HG03521 (cell line): Measurements from ENCODE around the gene FBXL5.
A peak's percentile ranks its signal among the peaks of the same experiment; 100 is the strongest.
"Not testable (repeated sequence)": the region's sequence is repeated elsewhere in the genome, so short reads cannot be mapped to it uniquely, and the experiment has no call there.

Experiments used
- ATAC-seq: cut with Tn5 transposase; IDR thresholded peaks from one replicate; pipeline ENCODE4 v1.9.1; 2021; ENCODE audit warnings: mild to moderate bottlenecking, moderate library complexity; ENCODE audit not compliant: unreplicated experiment

Gene FBXL5

GRCh38 chr4:15652841-15653240 lies 2.3 kb downstream of the FBXL5 start:
- no peak for ATAC-seq

GRCh38 chr4:15652191-15652590 lies 3.0 kb downstream of the FBXL5 start:
- ATAC-seq, result no peak

DNA sequence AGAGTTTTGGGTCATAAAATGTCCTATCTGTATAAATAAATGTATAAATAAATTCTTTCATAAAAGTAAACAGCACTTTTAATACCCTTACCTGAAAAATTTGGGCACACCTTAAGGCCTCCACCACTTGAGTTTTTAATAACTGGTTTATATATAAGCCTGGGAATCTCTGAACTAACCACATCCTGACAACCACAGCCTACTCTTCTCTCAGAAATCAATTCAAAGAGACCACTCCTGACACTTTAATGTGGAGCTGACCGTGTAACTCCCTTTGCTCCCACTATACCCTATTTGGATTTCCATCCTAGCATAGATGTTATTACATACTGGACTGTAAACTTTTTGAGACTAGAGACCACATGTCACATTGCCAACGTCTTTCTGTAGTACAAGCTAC lies 3.5 kb downstream of the FBXL5 start:
- no peak for ATAC-seq

GRCh38 chr4:15649914-15650545 lies 5.1 kb downstream of the FBXL5 start:
- no peak for ATAC-seq

- ATAC-seq, result peak; percentile 32
Observed at GRCh38 chr4:15648600-15648999, 6.6 kb downstream of the FBXL5 start.

GRCh38 chr4:15638418-15638817 lies 16.7 kb downstream of the FBXL5 start:
- ATAC-seq, result no peak

GRCh38 chr4:15636818-15637217 lies 18.3 kb downstream of the FBXL5 start:
- no peak for ATAC-seq

GRCh38 chr4:15617407-15617806 lies 37.8 kb downstream of the FBXL5 start:
- ATAC-seq, result not testable (repeated sequence)

- ATAC-seq, result not testable (repeated sequence)
Observed at GRCh38 chr4:15614891-15615290, 40.3 kb downstream of the FBXL5 start.

DNA sequence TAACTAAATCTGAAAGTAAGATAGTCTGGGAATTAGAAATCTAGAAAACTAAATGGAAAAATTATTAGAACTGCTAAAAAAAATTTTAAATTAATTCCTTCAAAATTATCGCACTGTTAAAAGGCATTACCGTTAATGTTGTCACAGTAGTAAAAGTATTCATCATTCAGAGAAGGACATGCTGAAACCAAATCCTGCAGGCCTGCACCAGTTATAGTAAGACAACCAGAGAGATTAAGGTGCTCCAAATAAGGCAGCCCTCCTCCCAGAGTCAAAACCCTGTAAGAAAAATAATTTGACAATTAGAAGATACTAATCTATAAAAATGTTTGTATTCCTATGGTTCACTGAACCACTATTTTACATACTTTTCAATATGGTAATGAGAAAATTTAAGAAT lies 43.0 kb downstream of the FBXL5 start:
- ATAC-seq, result no peak

- ATAC-seq, result no peak
Observed at GRCh38 chr4:15610855-15611254, 44.3 kb downstream of the FBXL5 start.

DNA sequence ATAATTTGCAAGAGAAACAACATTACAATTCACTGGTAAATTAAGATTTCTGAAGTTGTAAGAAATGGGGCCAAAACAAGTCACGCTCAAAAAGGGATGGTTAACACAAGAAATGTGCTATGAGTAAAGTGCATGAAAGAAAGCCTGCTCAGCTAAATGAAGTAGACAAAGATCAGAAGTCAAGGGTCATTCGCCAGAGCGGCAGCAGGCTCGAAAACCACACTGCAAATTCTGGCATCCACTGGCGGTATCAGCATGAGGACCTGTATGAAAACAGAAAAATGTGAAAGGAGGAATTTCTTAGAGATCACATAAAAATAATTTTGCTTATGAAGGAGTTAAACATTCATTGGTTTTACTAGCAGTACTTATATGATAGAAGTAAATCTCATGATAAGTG lies 49.6 kb downstream of the FBXL5 start:
- ATAC-seq, result no peak

DNA sequence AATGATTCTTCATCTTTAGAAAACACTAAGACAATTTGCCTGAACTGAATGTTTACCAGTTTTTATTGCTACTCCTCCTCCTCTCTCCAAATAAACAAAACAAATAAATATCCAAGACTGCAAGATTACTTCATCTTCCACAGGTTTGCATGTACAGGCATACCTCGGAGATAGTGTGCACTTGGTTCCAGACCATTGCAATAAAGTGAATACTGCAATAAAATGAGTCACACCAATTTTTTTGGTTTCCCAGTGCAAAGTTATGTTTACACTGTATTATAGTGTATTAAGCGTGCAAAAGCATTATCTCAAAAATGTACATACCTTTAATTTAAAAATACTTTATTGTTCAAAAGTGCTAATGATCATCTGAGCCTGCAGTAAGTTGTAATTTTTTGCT lies 53.3 kb downstream of the FBXL5 start:
- no peak for ATAC-seq

DNA sequence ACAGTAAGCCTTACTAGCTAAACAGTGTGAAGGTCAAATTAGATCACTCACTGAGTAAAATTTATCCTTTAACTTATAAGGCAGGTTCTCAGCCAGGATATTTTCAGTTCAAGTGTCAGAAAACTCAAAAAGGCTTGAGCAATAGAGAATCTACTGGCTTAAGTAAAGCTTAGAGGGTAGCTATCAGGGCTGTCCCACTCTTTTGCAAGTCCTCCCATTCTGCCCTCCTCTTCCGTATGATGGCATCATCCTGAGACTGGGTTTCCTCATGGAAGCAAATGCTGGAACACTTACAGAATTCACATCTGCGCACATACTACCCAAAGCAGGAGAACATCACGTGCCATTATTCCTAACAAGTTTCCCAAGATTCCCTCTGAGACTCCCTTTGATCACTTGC lies 55.0 kb downstream of the FBXL5 start:
- no peak for ATAC-seq

- no peak for ATAC-seq
Observed at GRCh38 chr4:15598644-15599043, 56.5 kb downstream of the FBXL5 start.

GRCh38 chr4:15592799-15593198 lies 62.4 kb downstream of the FBXL5 start:
- no peak for ATAC-seq

DNA sequence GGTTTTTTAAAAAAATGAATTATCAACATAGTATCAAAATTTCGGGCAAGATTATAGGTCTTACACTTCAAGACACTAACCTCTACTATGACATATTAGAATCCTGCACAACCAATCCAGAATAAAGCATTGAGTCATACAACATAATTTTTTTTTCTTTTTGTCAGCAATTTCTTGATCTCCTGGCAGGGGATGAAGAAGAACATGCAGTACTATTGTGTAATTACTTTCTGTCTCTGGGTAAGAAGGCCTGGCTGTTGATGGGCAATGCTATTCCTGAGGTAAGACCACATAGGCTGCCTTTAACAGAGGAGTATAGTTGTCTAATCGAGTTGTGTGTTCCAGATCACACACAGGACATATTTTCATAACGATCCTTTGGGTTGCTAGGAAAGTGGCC lies 67.5 kb downstream of the FBXL5 start:
- no peak for ATAC-seq

GRCh38 chr4:15586066-15586465 lies 69.1 kb downstream of the FBXL5 start:
- no peak for ATAC-seq

DNA sequence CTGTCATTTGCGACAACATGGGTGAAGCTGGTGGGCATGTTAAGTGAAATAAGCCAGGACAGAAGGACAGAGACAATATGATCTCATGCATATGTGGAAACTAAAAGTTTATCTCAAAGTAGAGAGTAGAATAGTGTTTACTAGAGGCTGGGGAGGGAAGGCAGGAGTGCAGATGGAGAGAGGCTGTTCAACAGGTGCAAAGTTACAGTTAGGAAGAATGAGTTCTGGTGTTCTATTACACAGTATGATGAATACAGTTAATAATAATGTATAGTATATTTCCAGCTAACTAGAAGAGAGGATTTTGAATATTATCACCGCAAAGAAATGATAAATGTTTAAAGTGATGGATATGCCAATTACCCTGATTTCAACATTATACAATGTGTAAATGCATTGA lies 69.8 kb downstream of the FBXL5 start:
- ATAC-seq, result no peak

DNA sequence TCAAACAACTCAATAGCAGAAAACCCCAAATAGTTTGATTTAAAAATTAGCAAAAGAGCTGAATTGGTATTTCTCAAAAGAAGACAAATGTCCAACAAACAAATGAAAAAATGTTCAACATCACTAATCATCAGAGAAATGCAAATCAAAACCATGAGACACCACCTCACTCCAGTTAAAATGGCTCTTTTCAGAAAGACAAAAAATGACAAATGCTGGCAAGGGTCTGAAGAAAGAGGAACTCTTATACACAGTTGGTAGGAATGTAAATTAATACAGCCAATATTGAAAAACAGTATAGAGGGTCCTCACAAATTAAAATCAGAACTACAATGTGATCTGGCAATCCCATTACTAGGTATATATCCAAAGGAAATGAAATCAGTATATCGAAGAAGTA lies 70.4 kb downstream of the FBXL5 start:
- ATAC-seq, result no peak

GRCh38 chr4:15577508-15577907 lies 77.6 kb downstream of the FBXL5 start:
- ATAC-seq, result no peak

DNA sequence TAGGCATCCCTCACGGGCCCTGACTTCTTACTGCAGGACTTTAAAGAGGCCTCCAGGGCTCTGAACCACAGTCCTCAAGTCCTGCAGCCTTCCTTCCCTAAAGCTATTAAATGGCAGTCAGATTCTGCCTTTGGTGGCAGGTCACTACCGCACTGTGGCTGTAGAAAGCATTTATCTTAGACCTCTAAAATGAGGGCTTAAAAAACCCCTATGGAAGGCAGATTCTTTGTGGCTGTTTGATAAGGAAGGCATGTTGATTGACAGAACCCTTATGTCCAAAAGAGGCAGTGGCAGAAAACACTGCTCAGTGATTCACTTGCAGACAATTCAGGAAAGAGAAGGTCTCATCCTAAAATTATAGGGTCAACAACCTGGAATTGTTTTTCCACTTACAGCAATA lies 79.2 kb downstream of the FBXL5 start:
- ATAC-seq, result no peak

DNA sequence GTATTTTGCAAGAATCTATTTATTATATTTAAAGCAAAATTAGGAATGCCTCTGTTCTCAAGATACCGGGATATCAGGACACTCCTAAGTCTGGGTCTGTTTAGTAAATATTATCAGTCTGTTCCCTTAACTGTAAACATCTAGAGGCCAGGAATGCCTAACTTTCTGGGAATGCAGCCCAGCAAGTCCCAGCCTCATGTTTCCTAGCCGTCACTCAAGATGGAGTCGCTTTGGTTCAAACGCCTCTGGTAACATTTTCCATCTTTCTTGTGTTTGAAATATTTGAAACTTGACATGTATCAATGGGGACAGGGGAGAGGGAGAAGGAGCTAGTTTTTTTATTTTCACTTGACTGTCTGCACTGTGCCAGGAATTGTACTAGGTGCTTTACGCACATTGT lies 85.4 kb downstream of the FBXL5 start:
- no peak for ATAC-seq
